Fibroblast of skin of left quadriceps (primary cell): Measurements from ENCODE around the gene INAVA.

ENCODE experiments used
- DNase-seq, 2 experiments: peaks; one replicate each; pipeline ENCODE4 v3.0.0-alpha.2; 2013; ENCODE audit warnings: low read depth in 2 of 2

The INAVA gene

GRCh38 chr1:200894712-200895442, at the start of gene INAVA:
TSS of gene INAVA (plus strand) at chr1:200894900. CDS start at chr1:200898401, 3,501 bp downstream.
- no peak for DNase-seq

GRCh38 chr1:200845360-200845759, 49.3 kb upstream of the INAVA start:
- DNase-seq = no peak

GRCh38 chr1:200846398-200846797, 48.3 kb upstream of the INAVA start:
- no peak for DNase-seq

GRCh38 chr1:200849430-200849829, 45.3 kb upstream of the INAVA start:
- no peak for DNase-seq

- DNase-seq = no peak
Observed at GRCh38 chr1:200850554-200850953, 44.1 kb upstream of the INAVA start.

- DNase-seq = peak; percentile 61 to 62
Observed at GRCh38 chr1:200856716-200857357, 37.9 kb upstream of the INAVA start.

- no peak for DNase-seq
Observed at GRCh38 chr1:200857804-200858203, 36.9 kb upstream of the INAVA start.

GRCh38 chr1:200861937-200862647, 32.6 kb upstream of the INAVA start:
- DNase-seq = no peak

- no peak for DNase-seq
Observed at GRCh38 chr1:200862713-200863415, 31.8 kb upstream of the INAVA start.

- no peak for DNase-seq
Observed at GRCh38 chr1:200866116-200866515, 28.6 kb upstream of the INAVA start.

GRCh38 chr1:200866521-200866920, 28.2 kb upstream of the INAVA start:
- DNase-seq = no peak

GRCh38 chr1:200867018-200867811, 27.5 kb upstream of the INAVA start:
- no peak for DNase-seq

GRCh38 chr1:200869376-200869752, 25.3 kb upstream of the INAVA start:
- no peak for DNase-seq

- DNase-seq = no peak
Observed at GRCh38 chr1:200869753-200870391, 24.8 kb upstream of the INAVA start.

GRCh38 chr1:200872446-200873115, 22.1 kb upstream of the INAVA start, which contains the start of gene GPR25:
TSS of gene GPR25 (plus strand) at chr1:200872981. CDS start at chr1:200873038, 57 bp downstream.
- DNase-seq = no peak

- no peak for DNase-seq
Observed at GRCh38 chr1:200873116-200873670, 21.5 kb upstream of the INAVA start.

- no peak for DNase-seq
Observed at GRCh38 chr1:200873671-200874397, 20.9 kb upstream of the INAVA start.

GRCh38 chr1:200874694-200875093, 20.0 kb upstream of the INAVA start:
- no peak for DNase-seq

- DNase-seq = no peak
Observed at GRCh38 chr1:200875416-200875815, 19.3 kb upstream of the INAVA start.
